Liver (tissue), 9 donors: ENCODE measurements around the gene C2orf92. TPM values are rescaled to one million over a fixed set of nuclear protein-coding genes. Genes with fewer than 3 reads are reported as not detected.

Source experiments
- DNase-seq: peaks from one replicate; pipeline ENCODE4 v3.0.0-alpha.2; 2017; ENCODE audit warnings: low spot score
- H3K27ac ChIP-seq, 2 donors: one replicate each; pipeline ENCODE4 v1.7.0; 2013; ENCODE audit warnings: inconsistent platforms in 2 of 2, low read length in 2 of 2, control low read depth in 1 of 2, low read depth in 1 of 2, mild to moderate bottlenecking in 1 of 2
- H3K27me3 ChIP-seq, 4 donors: one replicate each; pipeline versions ENCODE4 v1.6.1 to v1.7.0; 2013; ENCODE audit warnings: low read length in 3 of 4, inconsistent platforms in 1 of 4, mild to moderate bottlenecking in 1 of 4, moderate library complexity in 1 of 4; ENCODE audit not compliant: control insufficient read depth in 4 of 4, insufficient read depth in 4 of 4
- H3K36me3 ChIP-seq, 4 donors: one replicate each; pipeline versions ENCODE4 v1.6.1 to v1.7.0; 2013; ENCODE audit warnings: low read length in 3 of 4, mild to moderate bottlenecking in 3 of 4, low read depth in 1 of 4, moderate library complexity in 1 of 4; ENCODE audit not compliant: control insufficient read depth in 4 of 4, insufficient read depth in 3 of 4
- H3K4me1 ChIP-seq, 4 donors: one replicate each; pipeline versions ENCODE4 v1.6.1 to v1.7.0; 2013; ENCODE audit warnings: low read length in 3 of 4, mild to moderate bottlenecking in 3 of 4, moderate library complexity in 1 of 4; ENCODE audit not compliant: control insufficient read depth in 4 of 4, insufficient read depth in 4 of 4
- H3K4me3 ChIP-seq, 3 donors: one replicate each; pipeline versions ENCODE4 v1.6.1 to v1.7.0; 2013; ENCODE audit warnings: low read length in 3 of 3, control low read depth in 1 of 3, low read depth in 1 of 3, mild to moderate bottlenecking in 1 of 3
- H3K9ac ChIP-seq, 2 donors: one replicate each; pipeline ENCODE4 v1.7.0; 2013; ENCODE audit warnings: low read length in 2 of 2, mild to moderate bottlenecking in 2 of 2, moderate library complexity in 2 of 2, control low read depth in 1 of 2, low read depth in 1 of 2
- H3K9me3 ChIP-seq, 4 donors: one replicate each; pipeline versions ENCODE4 v1.6.1 to v1.7.0; 2013; ENCODE audit warnings: low read length in 3 of 4; ENCODE audit not compliant: control insufficient read depth in 4 of 4
- ATF3 ChIP-seq: IDR thresholded peaks from 2 replicates; pipeline ENCODE4 v1.6.1; 2016; ENCODE audit warnings: antibody characterized with exemption
- EGR1 ChIP-seq, 2 donors: IDR thresholded peaks; 2 replicates each; pipeline ENCODE4 v1.6.1; 2016 to 2018; ENCODE audit warnings: antibody characterized with exemption in 2 of 2, low read depth in 2 of 2
- FOXA2 ChIP-seq: IDR thresholded peaks from 2 replicates; pipeline ENCODE4 v1.6.1; 2016; ENCODE audit warnings: antibody characterized with exemption
- GABPA ChIP-seq, 2 donors: IDR thresholded peaks in 1 of 2; conservative IDR thresholded peaks in 1 of 2; 2 replicates each; pipeline ENCODE4 v1.6.1; 2016; ENCODE audit warnings: antibody characterized with exemption in 2 of 2, mild to moderate bottlenecking in 1 of 2, moderate library complexity in 1 of 2
- RAD21 ChIP-seq, 2 donors: IDR thresholded peaks; 2 replicates each; pipeline ENCODE4 v1.6.1; 2016; ENCODE audit warnings: antibody characterized with exemption in 2 of 2, mild to moderate bottlenecking in 2 of 2
- SP1 ChIP-seq: IDR thresholded peaks from 2 replicates; pipeline ENCODE4 v1.6.1; 2018; ENCODE audit warnings: antibody characterized with exemption, mild to moderate bottlenecking
- TAF1 ChIP-seq: conservative IDR thresholded peaks from 2 replicates; pipeline ENCODE4 v1.6.1; 2016; ENCODE audit warnings: antibody characterized with exemption, mild to moderate bottlenecking
- WGBS: extraction: QIAGEN DNeasy Blood & Tissue Kit; methylation state at CpG from one replicate; pipeline ENCODE4 v1.1.7; 2013; 5-methylcytosine and 5-hydroxymethylcytosine counted together
- polyA plus RNA-seq, 2 donors: library from polyadenylated mRNA; stranded (reverse) in 1 of 2; unstranded in 1 of 2; fragments of 200-250 nt in 1 of 2; fragments of >200 nt in 1 of 2; fragmentation: Nextera tagmentation in 1 of 2; extraction: Ambion mirVana in 1 of 2; gene quantifications; one replicate each; pipeline versions ENCODE4 v1.2.1 to v1.2.3, GENCODE V29; 2013 to 2015
- total RNA-seq, 2 donors: library from RNA; depleted of rRNA; stranded (reverse); fragments of >200 nt; gene quantifications; one replicate each; pipeline ENCODE4 v1.2.3, GENCODE V29; 2014
- TF ChIP-seq, protein P1 (sequence below): fragments of 150-350 bp; IDR thresholded peaks from 2 replicates; pipeline ENCODE4 v1.5.1; 2017; ENCODE audit warnings: improper control_type of control experiment, low read depth, low read length; ENCODE audit not compliant: missing input control
- TF ChIP-seq, protein P2 (sequence below): IDR thresholded peaks from 2 replicates; pipeline ENCODE4 v1.6.1; 2016; ENCODE audit warnings: antibody characterized with exemption, mild to moderate bottlenecking
- TF ChIP-seq, protein P3 (sequence below): IDR thresholded peaks from 2 replicates; pipeline ENCODE4 v1.6.1; 2016; ENCODE audit warnings: antibody characterized with exemption
- donor health status: healthy.
- donor health status: healthy.
- donor health status: healthy.
- donor health status: healthy.
- donor health status: healthy.

C2orf92 gene
- total and polyA plus RNA-seq, 4 donors, result 0.96 to 8.0 (median 2.7) TPM

DNA sequence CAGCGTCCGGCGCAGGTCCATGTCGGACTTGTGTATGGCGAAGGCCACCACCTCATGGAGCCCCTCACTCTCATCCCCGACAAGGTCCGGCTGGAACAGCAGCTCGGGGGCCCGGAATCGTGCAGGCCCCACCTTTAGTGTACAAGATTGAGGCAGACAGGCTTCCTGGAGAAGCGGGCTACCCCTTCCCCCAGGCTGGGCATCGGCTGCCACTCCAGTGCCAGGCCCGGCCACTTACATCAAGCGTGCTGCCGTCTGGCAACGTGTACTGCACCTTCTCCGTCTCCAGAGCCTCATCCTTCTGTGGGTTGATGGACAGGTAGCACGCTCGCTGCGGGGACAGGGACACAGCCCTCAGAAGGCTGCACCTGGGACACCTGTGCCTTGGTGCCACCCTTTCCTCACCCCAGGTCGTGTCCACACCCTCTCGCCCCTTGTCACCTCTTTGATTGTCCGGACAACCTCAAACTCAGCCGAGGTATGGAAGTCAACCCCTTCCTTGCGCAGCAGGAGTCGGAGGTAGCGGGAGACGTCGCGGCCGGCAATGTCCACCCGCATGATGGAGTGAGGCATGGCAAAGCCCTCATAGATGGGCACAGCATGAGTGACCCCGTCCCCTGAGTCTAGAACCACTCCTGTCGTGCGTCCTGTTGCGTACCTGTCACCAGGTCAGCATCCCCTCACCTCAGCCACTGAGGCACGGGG lies 11.4 kb upstream of the C2orf92 start:
- Histone ChIP-seq H3K27ac (no peak overlapping the region), H3K4me3 (no peak overlapping the region)
- 96% methylated on average over 37 of the region's 37 CpGs for whole genome bisulfite sequencing

DNA sequence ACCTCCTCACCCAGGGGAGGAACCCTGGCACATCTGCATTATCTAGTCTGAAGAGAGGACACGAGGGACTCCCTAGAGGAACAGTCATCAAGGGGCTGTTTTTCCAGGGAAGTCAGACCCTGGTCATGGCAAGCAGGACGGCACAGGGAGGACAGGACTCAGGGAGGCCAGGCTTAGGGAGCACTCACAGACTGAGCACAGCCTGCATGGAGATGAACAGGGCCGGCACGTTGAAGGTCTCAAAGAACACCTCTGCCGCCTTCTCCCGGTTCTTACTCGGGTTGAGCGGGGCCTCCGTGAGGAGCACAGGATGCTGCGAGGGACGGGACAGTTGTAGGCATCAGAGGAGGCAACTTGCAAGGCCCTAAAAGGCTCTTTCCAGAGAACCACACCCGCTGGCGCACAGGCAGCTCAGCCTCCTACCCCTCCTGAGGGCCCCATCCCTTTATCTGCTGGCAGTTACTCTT lies 10.8 kb upstream of the C2orf92 start:
- 95% methylated on average over 13 of the region's 13 CpGs for WGBS
- Histone ChIP-seq H3K27me3 (no peaks in the 10 kb centered on the region), H3K27ac (no peak overlapping the region), H3K4me3 (no peak overlapping the region), H3K36me3 (peaks cover 10 to 36% (median 16%) of the 10 kb centered on the region in 4 donors), H3K9ac (no peak overlapping the region), H3K9me3 (peaks cover 0 to 3% (median 3%) of the 10 kb centered on the region in 4 donors), H3K4me1 (peaks cover 10 to 15% (median 13%) of the 10 kb centered on the region in 4 donors)
- no peak for TF ChIP-seq RAD21 (IDR thresholded peaks at IDR 0.05)
- TF ChIP-seq, protein P1, sequence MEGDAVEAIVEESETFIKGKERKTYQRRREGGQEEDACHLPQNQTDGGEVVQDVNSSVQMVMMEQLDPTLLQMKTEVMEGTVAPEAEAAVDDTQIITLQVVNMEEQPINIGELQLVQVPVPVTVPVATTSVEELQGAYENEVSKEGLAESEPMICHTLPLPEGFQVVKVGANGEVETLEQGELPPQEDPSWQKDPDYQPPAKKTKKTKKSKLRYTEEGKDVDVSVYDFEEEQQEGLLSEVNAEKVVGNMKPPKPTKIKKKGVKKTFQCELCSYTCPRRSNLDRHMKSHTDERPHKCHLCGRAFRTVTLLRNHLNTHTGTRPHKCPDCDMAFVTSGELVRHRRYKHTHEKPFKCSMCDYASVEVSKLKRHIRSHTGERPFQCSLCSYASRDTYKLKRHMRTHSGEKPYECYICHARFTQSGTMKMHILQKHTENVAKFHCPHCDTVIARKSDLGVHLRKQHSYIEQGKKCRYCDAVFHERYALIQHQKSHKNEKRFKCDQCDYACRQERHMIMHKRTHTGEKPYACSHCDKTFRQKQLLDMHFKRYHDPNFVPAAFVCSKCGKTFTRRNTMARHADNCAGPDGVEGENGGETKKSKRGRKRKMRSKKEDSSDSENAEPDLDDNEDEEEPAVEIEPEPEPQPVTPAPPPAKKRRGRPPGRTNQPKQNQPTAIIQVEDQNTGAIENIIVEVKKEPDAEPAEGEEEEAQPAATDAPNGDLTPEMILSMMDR, result no peak
- no peak for TF ChIP-seq TAF1
- no peak for TF ChIP-seq FOXA2
- TF ChIP-seq, protein P2, sequence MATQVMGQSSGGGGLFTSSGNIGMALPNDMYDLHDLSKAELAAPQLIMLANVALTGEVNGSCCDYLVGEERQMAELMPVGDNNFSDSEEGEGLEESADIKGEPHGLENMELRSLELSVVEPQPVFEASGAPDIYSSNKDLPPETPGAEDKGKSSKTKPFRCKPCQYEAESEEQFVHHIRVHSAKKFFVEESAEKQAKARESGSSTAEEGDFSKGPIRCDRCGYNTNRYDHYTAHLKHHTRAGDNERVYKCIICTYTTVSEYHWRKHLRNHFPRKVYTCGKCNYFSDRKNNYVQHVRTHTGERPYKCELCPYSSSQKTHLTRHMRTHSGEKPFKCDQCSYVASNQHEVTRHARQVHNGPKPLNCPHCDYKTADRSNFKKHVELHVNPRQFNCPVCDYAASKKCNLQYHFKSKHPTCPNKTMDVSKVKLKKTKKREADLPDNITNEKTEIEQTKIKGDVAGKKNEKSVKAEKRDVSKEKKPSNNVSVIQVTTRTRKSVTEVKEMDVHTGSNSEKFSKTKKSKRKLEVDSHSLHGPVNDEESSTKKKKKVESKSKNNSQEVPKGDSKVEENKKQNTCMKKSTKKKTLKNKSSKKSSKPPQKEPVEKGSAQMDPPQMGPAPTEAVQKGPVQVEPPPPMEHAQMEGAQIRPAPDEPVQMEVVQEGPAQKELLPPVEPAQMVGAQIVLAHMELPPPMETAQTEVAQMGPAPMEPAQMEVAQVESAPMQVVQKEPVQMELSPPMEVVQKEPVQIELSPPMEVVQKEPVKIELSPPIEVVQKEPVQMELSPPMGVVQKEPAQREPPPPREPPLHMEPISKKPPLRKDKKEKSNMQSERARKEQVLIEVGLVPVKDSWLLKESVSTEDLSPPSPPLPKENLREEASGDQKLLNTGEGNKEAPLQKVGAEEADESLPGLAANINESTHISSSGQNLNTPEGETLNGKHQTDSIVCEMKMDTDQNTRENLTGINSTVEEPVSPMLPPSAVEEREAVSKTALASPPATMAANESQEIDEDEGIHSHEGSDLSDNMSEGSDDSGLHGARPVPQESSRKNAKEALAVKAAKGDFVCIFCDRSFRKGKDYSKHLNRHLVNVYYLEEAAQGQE, result no peak
- TF ChIP-seq ATF3, result no peak
- TF ChIP-seq, protein P3, sequence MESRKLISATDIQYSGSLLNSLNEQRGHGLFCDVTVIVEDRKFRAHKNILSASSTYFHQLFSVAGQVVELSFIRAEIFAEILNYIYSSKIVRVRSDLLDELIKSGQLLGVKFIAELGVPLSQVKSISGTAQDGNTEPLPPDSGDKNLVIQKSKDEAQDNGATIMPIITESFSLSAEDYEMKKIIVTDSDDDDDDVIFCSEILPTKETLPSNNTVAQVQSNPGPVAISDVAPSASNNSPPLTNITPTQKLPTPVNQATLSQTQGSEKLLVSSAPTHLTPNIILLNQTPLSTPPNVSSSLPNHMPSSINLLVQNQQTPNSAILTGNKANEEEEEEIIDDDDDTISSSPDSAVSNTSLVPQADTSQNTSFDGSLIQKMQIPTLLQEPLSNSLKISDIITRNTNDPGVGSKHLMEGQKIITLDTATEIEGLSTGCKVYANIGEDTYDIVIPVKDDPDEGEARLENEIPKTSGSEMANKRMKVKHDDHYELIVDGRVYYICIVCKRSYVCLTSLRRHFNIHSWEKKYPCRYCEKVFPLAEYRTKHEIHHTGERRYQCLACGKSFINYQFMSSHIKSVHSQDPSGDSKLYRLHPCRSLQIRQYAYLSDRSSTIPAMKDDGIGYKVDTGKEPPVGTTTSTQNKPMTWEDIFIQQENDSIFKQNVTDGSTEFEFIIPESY, result no peak
- TF ChIP-seq EGR1 (IDR thresholded peaks at IDR 0.05; ENCODE audit: low read depth in 2 of 2), result no peak
- DNase-seq, result no peak

More for the DNA sequence above, 11.4 kb upstream of the C2orf92 start:
- H3K36me3 ChIP-seq, result peaks cover 10 to 36% (median 17%) of the 10 kb centered on the region in 4 donors
- no peaks in the 10 kb centered on the region for H3K27me3 ChIP-seq
- peaks cover 0 to 3% (median 3%) of the 10 kb centered on the region in 4 donors for H3K9me3 ChIP-seq
- no peak for TF ChIP-seq TAF1
- no peak for TF ChIP-seq GABPA (IDR thresholded peaks at IDR 0.05 in 1 of 2, conservative IDR thresholded peaks at IDR 0.05 in 1 of 2)
- no peak for TF ChIP-seq FOXA2
- TF ChIP-seq SP1, result no peak
- no peak overlapping the region for H3K9ac ChIP-seq
- H3K4me1 ChIP-seq, result peaks cover 10 to 15% (median 12%) of the 10 kb centered on the region in 4 donors
- no peak for DNase-seq
